Measurements from ENCODE around the gene APOL4.
A peak's percentile ranks its signal among the peaks of the same experiment; 100 is the strongest.

Gene APOL4

DNA sequence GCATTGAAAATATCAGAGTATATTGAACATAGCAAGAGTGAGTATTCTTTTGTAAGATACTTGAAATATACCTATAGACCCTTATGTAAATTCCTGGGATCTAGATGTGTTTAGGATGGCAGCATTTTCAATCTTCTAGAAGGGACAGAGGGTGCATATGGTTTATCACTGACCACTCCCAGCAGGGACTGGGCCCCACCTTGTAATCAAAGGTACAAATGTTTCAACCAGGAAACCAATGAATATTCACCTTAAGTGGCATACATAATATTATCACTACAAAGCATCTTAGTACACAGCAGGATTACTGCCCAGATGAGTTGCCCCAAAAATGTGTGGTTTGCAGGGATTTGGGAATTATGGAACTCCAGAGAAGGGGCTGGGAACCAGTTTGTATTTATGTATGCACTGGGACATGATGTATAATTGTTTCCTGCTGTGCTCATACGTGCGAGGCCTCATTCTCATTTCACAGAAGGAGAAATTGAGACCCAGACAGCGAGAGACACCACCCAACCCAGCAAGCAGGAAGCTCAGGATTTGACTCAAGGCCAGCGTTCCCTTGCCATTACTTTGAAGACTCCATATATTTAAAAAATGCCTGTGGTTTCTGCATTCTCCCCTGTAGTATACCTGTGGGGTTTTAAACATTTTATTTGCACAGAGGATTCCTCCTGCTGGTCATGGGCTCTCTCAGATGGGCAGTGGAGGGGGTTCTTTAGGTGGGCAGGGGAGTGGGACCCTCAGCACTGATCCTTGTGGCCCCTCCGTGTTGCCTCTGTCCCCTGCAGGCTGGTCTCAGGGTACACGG lies 5.2 kb downstream of the APOL4 start:
- no peak for TF ChIP-seq CTCF (IDR thresholded peaks at IDR 0.05; ENCODE audit: control extremely low read depth, extremely low read depth, low read depth, missing control alignments)
- POLR2A ChIA-PET: no interaction called here
- CTCF ChIA-PET: interaction anchor here (1.2 to 3.9 kb wide), 6 partner anchors 13 to 90 kb away, joined by 3 to 18 read pairs (median 6); no protein-coding TSS in a partner anchor
- no peak for DNase-seq (ENCODE audit: extremely low spot score)

- TF ChIP-seq CTCF (IDR thresholded peaks at IDR 0.05; ENCODE audit: control extremely low read depth, extremely low read depth, low read depth, missing control alignments): peak; percentile 66
- ChIA-PET CTCF (interaction anchor here (0.8 to 3.9 kb wide), 11 partner anchors 9 to 91 kb away, joined by 3 to 18 read pairs (median 5); partner anchors contain the start of gene APOL2), POLR2A (no interaction called here)
- peak; percentile 45 for DNase-seq (ENCODE audit: extremely low spot score)
Observed at GRCh38 chr22:36194971-36195370, 6.6 kb downstream of the APOL4 start.

DNA sequence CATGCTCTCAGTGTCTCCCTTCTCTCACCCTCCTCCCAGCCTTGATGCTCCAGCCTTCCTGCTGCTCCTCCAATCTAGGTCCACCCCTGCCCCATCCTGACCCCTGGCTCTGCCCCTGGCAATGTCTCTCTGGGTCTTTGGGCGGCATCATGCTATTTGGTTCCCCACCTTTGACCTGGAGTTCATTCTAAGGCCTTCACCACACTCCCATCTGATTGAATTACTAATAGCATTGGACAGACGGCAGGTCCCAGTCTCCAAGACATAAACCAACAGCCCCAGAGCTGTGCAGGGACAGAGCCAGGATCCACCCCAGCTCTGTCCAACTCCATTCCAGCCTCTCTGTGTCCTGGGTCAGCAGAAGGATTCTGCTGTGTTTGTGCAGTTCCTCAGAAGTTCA lies 7.2 kb downstream of the APOL4 start:
- TF ChIP-seq CTCF (IDR thresholded peaks at IDR 0.05; ENCODE audit: control extremely low read depth, extremely low read depth, low read depth, missing control alignments): no peak
- ChIA-PET POLR2A (no interaction called here), CTCF (interaction anchor here (0.8 to 3.9 kb wide), 11 partner anchors 10 to 92 kb away, joined by 3 to 18 read pairs (median 5); partner anchors contain the start of gene APOL2)
- no peak for DNase-seq (ENCODE audit: extremely low spot score)

DNA sequence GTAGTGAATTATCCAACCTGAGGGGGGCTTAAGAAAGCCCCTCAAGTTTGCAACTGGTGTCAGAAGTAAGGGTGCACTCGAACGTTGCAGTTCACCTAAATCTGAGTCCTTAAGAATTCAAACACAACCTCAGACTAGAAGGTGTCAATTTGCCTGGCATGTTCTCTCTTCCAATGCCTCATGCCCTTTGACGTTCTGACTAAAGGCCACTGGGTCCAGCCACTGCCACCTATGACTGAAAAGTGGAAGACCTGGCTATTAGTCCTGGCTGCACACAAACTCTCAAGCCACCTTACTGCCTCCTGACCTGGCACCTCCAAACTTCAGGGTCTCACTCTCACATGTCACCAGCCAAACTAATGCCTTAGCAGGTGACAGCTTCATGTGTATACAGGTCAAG lies 8.0 kb downstream of the APOL4 start:
- ChIA-PET CTCF (interaction anchor here (1.7 to 3.9 kb wide), 3 partner anchors 14 to 92 kb away, joined by 4 to 21 read pairs (median 18); no protein-coding TSS in a partner anchor), POLR2A (no interaction called here)
- no peak for DNase-seq (ENCODE audit: extremely low spot score)
- TF ChIP-seq CTCF (IDR thresholded peaks at IDR 0.05; ENCODE audit: control extremely low read depth, extremely low read depth, low read depth, missing control alignments): no peak

DNA sequence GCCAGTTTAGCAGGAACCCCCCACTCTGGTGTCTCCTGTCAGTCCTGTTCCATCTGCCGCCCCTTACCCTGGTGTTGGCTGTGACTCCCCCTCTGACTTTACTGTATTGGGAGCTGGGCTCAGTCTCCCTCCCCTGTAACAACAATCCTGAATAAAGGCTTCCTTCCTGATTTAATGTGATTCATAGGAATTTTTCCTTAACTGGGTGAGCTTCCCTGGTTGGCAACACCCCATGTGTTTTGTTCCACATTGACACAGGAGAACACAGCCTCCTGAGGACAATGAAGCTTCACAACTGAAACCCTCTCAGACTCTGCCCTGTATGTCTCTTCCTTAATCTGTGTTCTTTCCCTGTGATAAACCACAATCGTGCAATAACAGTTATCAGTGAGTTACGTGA lies 8.4 kb downstream of the APOL4 start:
- ChIA-PET CTCF (interaction anchor here (0.7 to 3.9 kb wide), 5 partner anchors 13 to 93 kb away, joined by 3 to 21 read pairs (median 8); partner anchors contain the start of gene APOL2), POLR2A (no interaction called here)
- no peak for DNase-seq (ENCODE audit: extremely low spot score)
- TF ChIP-seq CTCF (IDR thresholded peaks at IDR 0.05; ENCODE audit: control extremely low read depth, extremely low read depth, low read depth, missing control alignments): no peak

DNA sequence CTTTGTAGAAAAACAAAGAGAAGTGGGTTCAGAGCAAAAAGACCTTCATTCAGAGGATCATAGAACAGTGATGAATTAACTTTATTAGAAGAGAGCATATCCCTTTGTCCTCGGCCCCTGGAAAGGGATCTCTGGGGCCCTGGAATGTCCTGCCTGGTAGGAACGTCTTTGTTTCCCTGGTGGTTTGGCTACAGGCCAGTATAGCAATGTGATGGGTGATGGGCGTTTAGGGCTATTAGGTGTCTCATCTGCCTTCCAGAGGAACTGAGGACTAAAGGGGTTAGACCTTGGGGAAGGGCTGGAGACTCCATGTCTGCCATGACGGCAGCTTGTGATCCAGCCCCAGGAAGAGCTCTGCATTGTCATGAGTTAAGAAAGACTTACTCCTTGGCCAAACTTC lies 9.1 kb downstream of the APOL4 start:
- DNase-seq (ENCODE audit: extremely low spot score): no peak
- POLR2A ChIA-PET: no interaction called here
- CTCF ChIA-PET: interaction anchor here (0.7 to 3.9 kb wide), 4 partner anchors 13 to 94 kb away, joined by 3 to 21 read pairs (median 13); partner anchors contain the start of gene APOL2
- TF ChIP-seq CTCF (IDR thresholded peaks at IDR 0.05; ENCODE audit: control extremely low read depth, extremely low read depth, low read depth, missing control alignments): no peak
